ENCODE data around the gene KIAA0825.

DNA sequence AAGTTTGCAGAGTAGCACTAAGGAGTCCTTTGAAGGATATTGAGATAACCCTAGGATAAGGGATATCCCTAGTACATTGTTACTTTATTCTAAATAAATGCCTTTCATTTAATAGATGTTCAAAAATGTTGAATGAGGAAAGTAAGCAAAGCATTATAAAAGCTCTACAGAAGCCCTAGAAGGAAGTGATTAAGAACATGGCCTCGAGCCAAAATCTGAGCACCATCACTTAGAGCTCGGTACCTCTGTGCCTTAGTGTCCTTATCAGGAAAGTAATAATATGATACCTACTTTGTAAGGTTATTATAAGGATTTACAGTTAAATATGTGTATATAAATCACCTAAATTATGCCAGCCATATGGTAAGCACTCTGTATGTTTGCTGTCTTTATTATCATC is 242.6 kb downstream of the KIAA0825 start:
- TF ChIP-seq CTCF (conservative IDR thresholded peaks at IDR 0.05; ENCODE audit: low read length) (no peak), EZH2phosphoT487 (IDR thresholded peaks at IDR 0.05; ENCODE audit: borderline replicate concordance, low read depth, low read length) (no peak)
